Activated CD4-positive, alpha-beta T cell treated with anti-CD3 and anti-CD28 coated beads, Interleukin-10, Interleukin-2, amounts not matched to agents 100 ng/mL and 50 ng/mL, durations not matched to agents 16 hours and 8 hours (primary cell): ENCODE results near the gene EVA1B.

ENCODE experiments used
- DNase-seq: peaks from one replicate; pipeline ENCODE4 v3.0.0-alpha.2; 2020

EVA1B gene

DNA sequence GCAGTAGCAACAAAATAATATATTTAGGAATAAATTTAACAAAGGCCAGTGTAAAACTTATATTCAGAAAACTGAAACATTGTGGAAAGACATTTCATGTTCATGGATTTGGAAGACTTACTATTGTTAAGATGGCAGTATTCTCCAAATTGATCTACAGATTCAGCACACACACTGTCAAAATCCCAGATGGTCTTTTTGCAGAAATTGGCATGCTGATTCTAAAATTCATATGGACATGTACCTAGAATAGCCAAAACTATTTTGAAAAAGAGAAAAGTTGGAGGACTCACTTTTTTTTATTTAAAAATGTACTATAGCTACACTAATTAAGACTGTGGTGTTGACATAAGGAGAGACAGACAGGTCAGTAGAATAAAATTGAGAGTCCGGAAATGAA lies 49.2 kb downstream of the EVA1B start:
- DNase-seq, result no peak

GRCh38 chr1:36273024-36273423 lies 50.4 kb downstream of the EVA1B start:
- no peak for DNase-seq
